NCI-H1105 treated with DMSO at 0.1 percent for 48 hours (cell line): ENCODE results near the gene RPS6KA2.
"Not testable (repeated sequence)": the region's sequence is repeated elsewhere in the genome, so short reads cannot be mapped to it uniquely, and the experiment has no call there.

Experiments
- DNase-seq: peaks from one replicate; lab custom pipeline; 2025; lab: John Stamatoyannopoulos, UW

Gene RPS6KA2

GRCh38 chr6:166529586-166529985 lies 97.5 kb downstream of the RPS6KA2 start:
- no peak for DNase-seq

GRCh38 chr6:166529058-166529457 lies 98.0 kb downstream of the RPS6KA2 start:
- not testable (repeated sequence) for DNase-seq

GRCh38 chr6:166527849-166528248 lies 99.2 kb downstream of the RPS6KA2 start:
- no peak for DNase-seq

GRCh38 chr6:166526937-166527336 lies 100.1 kb downstream of the RPS6KA2 start:
- DNase-seq, result no peak

- no peak for DNase-seq
Observed at GRCh38 chr6:166525567-166525966, 101.5 kb downstream of the RPS6KA2 start.

- no peak for DNase-seq
Observed at GRCh38 chr6:166523782-166524559, 103.1 kb downstream of the RPS6KA2 start.

GRCh38 chr6:166520905-166521834 lies 105.9 kb downstream of the RPS6KA2 start:
- no peak for DNase-seq

- no peak for DNase-seq
Observed at GRCh38 chr6:166516251-166516884, 110.7 kb downstream of the RPS6KA2 start.

GRCh38 chr6:166515072-166515810 lies 111.8 kb downstream of the RPS6KA2 start:
- DNase-seq, result no peak

- no peak for DNase-seq
Observed at GRCh38 chr6:166514196-166514595, 112.9 kb downstream of the RPS6KA2 start.

- no peak for DNase-seq
Observed at GRCh38 chr6:166512567-166512966, 114.5 kb downstream of the RPS6KA2 start.

- no peak for DNase-seq
Observed at GRCh38 chr6:166511316-166511715, 115.7 kb downstream of the RPS6KA2 start.

- no peak for DNase-seq
Observed at GRCh38 chr6:166509193-166509592, 117.9 kb downstream of the RPS6KA2 start.

GRCh38 chr6:166508726-166509125 lies 118.3 kb downstream of the RPS6KA2 start:
- DNase-seq, result no peak

- DNase-seq, result no peak
Observed at GRCh38 chr6:166507809-166508564, 119.1 kb downstream of the RPS6KA2 start.

GRCh38 chr6:166507380-166507779 lies 119.7 kb downstream of the RPS6KA2 start:
- DNase-seq, result no peak

GRCh38 chr6:166505133-166505905 lies 121.7 kb downstream of the RPS6KA2 start:
- DNase-seq, result no peak

- DNase-seq, result no peak
Observed at GRCh38 chr6:166504100-166504499, 123.0 kb downstream of the RPS6KA2 start.

GRCh38 chr6:166503167-166503744 lies 123.8 kb downstream of the RPS6KA2 start:
- DNase-seq, result no peak

- no peak for DNase-seq
Observed at GRCh38 chr6:166502453-166502852, 124.6 kb downstream of the RPS6KA2 start.
